Endothelial cell of umbilical vein (primary cell): Measurements from ENCODE around the gene CPNE1.

Source experiments
- EZH2 ChIP-seq: IDR thresholded peaks from 2 replicates; pipeline ENCODE4 v1.6.1; 2012; ENCODE audit warnings: borderline replicate concordance, low read depth, mild to moderate bottlenecking, moderate library complexity, low read length, inconsistent platforms; ENCODE audit not compliant: severe bottlenecking
- POLR2A ChIP-seq: IDR thresholded peaks from 2 replicates; pipeline ENCODE4 v1.6.1; 2012; ENCODE audit warnings: low read depth, mild to moderate bottlenecking, control low read depth, low read length

GRCh38 chr20:35648836-35649235, 15.9 kb downstream of the CPNE1 start:
- no peak for TF ChIP-seq POLR2A
- no peak for TF ChIP-seq EZH2
